Measurements from ENCODE around the gene NR2E1.
A peak's percentile ranks its signal among the peaks of the same experiment; 100 is the strongest.

Gene NR2E1

DNA sequence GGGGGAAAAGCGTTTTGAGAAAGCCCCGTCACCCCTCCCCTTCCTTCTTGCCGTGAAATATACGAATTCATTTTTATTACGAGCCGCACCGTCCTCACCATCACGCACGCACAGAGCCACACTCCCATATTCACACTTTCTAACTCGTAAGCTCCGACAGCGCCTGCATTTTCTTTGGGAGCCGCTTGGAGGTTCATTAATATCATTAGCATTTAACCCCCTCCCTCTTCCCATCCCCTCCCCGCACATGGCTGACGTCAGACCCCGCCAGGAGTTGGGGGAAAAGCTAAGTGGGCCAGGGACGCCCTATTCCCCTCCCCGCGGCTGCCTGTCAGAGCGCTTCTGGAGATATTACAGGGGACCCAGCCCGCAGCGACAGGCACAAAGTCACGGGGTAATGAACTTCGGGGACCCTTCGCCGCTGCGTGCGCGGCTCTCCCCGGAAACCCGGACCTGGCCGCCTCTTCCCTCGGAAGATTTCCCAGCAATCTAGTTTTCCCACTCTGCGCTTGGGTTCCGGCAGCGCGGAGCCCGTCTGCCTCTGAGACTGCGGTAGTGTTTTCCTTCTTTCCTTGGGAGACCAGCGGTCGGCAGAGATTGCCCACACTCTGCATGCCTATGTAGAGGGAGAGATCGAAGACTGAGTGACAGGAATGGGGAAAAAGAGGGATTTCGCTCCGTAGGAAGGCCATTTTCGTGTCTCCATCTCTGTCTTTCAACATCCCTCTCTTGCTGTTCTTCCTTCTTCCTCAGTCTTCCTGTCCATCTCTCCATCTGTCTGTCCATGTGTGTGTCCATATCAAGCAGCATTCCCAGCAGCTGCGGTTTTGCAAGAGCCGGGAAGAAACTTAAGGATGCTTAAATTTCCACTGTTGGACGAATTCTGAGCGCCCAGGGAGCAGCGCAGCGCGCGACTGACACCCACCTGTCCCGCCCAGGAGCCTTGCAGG is at the start of gene NR2E1:
NR2E1 (plus strand) TSS at position 309 of the 950 bp plus-strand sequence. CDS start 744 bp downstream, outside the sequence.
- peak; percentile 12 for DNase-seq

DNA sequence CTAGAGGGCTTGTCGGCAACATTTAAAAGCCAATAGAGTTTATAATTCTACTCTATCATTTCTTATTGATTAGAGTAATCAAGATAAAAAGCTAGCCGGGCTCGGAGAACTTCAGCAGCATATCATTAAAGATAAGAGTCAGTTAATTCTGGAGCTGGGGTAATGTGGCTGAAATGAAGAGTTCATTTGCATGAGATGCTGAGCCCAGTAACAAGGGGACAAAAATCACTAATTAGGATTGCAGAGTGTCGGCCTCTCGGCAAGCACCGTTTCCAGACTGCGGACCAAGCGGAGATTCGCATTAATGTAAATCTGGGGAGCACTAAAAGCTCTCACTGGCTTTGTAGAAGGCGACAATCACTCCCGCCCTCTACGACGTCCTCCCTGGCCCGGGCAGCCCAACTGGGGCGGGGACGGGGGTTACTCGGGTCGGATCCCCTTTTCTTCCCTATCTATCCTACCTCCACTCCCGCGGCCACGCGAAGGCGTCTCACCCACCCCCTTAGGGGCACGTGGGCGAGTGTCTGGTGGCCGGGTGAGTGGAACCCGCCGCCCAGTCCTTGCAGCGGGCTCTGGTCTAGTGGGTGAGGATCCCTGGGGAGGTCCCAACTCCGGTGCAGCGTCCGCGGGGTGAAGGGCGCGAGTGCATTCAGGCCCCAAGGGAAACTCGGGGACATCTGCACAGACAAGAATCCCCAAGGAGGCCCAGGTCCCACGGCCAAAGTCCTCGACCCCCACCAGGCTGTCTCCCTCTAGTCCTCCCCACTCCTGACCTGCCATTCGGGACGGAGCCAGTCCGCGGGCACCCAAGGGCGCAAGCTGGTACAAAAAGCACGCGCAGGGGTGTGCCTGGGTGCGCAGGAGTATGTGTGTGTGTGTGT is 49.0 kb upstream of the NR2E1 start:
- DNase-seq = peak; percentile 44

DNA sequence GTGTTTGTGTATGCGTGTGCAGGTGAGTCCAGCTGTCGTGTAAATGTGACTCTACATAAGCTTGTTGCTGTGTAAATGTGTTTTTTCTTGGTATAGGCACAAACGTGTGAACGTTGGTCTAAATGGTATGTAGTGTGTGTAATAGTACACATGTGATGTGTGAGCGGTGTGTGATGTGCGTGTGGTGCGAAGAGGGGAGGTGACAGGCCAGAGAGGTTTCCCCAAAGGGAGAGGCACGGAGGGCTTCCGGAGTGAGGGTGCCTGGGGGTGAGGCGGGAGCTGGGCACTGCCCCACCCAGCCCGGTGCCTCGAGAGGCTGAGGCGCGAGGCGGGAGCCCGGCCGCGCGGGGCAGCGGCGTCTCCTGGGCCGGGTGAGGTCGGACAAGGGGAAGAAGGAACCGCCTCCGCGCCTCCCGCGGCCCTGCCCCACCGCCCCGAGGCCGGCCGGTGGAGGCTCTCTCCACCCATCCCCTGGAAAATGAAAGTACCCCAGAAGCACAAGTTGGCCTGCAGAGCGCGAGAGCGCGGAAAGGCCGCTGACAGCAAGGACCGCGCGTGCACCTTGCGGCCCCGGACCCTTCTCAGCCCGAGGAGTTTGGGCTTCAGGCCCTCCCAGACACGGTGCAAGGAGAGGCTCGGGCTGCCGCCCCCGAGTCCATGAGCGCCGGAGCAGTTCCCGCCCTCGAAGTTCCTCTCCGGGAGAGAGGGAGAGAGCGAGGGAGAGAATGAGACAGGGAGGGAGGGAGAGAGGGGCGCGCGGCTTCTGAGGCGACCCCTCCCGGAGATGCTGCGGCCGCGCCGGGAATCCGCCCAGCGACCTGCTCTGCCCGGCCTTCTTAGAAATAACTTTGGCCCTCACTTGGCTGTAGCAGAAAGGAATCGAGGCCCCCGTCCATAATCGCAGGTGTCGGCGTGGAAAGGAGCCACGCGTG is 48.1 kb upstream of the NR2E1 start:
- DNase-seq = peak; percentile 5

DNA sequence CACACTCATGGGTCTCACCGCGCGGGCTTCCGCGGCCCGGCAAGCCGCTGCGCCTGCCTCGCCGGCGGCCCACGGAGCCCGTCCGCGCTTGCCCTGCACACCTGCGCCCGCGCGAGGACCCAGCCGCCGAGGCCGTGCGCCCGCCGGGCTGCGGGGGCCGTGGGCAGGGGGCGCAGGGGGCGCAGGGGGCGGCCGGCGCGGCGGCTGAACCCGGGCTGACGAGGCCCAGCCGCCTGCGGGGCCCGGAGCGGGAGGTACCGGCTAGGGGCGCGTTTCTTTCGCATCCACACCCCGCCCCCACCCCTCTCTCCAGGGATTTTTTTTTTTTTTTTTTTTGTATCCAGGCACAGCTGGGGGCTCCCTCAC is 47.5 kb upstream of the NR2E1 start:
- DNase-seq = no peak

DNA sequence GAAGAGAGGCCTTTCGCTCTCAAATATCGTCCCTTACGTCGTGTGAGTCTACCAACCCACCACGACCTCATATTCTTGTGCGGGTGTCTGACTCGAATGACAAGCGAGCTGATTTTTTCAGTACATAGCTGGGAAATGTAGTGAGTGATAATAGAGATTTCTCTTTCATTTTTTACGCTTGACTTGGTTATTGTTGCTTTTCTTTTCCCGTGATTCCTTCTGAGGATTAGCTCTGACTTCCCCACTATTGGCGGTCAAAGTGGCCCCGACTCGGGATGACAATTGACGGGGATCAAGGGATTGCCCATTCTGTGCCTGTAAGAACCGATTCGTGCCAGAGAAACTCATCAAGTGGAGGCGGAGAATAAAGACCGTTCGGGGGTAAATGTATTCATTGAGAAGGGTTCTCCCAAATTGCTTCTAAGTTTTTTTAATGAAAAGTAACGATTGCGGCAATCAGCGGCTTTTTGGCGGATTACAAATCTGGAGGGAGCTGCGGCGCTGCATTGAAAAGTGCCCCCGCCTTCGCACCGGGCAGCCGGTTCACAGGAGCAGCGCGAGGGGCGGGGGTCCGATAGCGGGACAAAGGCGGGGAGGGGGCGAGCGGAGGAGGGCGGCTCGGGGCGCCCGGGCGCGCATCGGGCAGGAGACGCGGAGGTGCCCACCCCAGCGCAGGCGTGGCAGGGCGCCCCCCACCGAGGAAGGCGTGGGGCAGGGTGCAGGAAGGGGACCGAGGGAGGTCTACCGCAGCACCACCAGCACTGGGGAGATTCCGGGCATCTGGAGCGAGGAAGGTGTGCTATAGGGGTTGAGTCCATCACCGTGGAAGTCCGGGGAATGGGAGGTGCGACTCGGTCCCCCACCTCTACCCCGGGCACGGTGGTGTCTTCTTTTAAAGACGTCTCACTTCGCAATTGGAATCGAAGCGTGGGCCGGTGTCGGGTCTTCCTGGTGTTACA is 46.7 kb upstream of the NR2E1 start:
- DNase-seq = no peak

DNA sequence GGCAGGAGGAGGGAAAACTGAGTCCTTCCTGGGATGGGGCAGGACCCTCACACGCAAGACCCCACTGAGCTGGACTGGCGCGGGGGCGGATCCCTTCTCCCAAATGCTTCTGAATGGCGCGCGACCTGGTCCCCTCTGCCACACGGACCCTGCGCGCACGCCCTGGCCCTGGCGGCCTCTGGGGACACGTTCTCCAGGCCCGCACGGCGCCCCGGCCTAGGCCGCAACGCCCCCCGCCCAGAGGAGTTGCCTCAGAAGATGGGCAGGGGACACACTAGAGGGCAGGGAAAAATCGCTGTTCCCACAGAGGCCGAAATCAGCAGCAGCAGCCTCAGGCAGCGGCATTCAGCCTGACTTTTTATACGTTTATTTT is 46.1 kb upstream of the NR2E1 start:
- DNase-seq = no peak

DNA sequence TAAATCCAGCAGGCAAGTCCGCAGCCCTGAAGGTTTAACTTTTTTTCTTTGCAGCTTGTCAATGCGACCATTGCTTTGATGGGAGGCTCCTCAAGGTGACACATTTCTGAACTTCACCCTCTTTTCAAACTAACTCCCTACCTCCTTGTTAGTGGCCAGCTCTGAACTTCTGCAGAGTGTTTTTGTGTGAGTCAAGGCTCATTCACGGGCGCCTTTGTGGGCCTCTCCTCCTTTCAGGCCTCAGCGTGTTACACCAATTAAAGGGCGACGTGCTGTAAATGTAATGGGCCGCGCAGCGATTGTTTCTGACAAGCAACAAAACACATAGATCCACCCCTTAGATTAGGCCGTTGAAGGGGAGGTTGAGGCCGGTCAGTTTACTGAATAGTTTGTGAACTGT is 45.5 kb upstream of the NR2E1 start:
- DNase-seq = no peak

DNA sequence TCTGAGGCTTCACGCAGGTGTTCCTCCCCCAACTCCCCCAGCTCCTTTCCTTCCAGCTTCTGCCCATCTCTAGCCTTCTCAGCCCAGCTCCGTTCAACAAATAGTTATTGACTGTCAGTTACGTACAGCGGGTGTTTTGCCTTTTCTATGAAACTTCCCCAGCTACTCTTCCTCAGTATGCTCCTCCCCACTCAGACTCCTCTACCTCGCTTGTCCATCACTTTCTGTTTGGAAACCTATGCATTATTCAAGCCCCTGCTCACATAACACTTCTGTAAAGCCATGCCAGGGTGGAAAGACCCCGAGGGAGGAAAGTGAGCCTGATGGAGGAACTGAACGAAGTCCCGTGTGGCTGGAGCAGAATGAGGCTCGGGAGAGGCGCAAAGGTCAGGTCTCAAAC is 44.2 kb upstream of the NR2E1 start:
- DNase-seq = no peak

DNA sequence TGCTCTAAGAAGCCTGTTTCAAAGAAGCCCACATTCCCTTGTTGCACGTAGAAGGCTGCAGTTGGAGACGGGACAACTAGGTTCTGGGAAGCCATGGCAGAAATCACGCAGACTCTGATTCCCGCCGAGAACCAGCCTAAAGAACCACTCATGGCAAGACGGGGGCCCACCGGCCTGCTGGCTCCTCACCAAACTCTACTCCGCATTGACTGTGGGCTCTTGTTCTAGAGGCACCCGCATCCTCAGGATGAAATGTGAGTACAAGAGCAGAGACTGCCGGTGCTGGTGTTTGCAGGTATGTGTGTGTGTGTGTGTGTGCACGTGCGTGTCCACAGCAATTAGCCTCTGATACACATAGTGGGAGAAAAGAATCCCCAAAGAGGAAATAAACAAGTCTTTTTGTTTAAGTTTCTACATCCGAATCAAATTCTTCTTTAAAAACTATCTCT is 42.3 kb upstream of the NR2E1 start:
- no peak for DNase-seq

DNA sequence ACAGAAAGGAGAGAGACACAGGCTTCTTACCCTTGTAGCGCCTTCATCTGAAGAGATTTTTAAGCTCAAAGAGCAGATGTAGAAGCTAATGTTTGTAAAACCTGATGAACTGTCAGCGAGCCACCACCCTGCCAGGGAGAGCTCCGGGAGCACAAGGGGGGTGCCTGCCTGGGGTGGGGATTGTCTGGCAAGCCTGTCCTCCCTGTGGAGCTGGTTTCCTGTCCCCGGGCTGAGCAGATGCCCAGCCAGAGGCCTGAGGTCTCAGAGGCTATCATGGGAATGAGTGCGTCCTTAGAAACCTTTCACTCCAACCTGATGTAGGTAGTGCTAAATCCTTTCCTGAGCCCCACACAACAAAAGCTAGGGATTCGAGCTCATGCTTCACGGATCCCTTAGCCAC is 41.9 kb upstream of the NR2E1 start:
- DNase-seq = no peak

DNA sequence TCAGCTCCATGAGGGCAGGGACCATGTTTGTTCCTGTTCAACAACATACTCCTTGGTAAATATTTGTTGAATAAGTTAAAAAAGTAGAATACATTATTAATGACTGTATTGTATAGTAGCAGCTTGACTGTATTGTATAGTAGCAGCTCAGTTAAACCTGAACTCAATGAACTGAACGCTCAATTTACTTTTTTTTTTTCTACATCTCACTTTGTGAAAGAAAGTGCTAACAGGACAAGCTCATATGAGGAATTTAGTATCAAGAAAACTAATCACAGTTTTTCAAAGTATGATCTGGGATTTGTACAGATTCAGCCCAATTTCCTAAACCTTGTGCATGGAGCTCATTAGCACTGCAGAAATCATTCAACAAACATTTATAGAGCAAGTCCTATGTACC is 38.8 kb upstream of the NR2E1 start:
- no peak for DNase-seq

DNA sequence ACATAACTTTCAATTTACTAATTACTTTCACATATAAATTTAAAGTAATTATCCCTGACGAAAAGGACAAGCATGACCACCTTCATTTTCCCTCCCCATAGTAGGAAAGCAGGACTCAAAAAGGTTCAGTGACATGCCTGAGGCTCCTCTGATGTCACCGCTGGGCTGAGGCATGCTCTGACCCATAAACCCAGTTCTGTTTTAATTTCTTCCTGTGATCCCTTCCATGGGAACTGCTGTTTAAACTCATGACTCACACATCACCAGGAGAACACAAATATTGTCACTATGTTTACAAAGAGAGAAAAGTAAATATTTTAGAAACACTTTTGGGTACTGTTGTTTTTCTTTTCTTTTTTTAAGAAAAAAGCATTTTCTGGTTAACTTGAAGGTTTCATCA is 38.0 kb upstream of the NR2E1 start:
- DNase-seq = no peak

DNA sequence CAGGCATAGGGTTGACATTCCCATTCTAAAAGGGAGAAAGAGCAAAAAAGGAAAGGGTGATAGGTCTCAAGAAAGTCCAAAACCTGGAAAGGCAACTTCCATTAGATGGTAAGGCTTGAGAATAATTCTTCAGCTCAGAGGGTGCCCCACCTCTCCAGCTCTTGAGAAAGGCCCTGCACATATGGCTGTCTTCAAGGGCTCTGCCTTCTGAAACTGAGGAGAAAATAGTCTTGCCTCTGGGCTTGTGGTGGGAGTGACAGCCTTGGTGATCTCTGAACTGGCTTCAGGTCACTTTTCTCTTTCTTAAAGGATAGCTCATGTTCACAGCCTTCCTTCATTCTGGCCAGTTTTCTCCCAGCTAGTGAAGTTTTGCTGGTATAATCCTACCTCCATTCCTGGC is 35.6 kb upstream of the NR2E1 start:
- DNase-seq = no peak

DNA sequence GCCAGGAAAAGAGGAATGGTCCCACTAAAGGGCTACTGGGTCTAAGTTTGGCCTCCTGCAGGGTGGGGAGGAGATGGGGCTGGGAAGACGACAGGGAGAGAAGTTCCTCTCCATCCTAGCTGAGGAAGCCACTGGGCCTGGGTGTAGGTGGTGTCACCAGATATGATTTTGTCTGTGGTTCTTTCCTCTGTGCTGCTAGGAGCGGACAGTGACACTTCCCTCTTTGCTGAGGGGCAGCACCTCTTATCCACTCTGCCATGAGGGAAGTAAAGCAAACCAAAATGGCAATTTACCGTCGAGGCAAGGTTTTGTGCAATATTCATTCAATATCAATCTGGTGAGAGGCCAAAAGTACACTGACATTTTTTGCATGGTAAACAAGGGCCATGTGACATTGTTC is 33.0 kb upstream of the NR2E1 start:
- no peak for DNase-seq

DNA sequence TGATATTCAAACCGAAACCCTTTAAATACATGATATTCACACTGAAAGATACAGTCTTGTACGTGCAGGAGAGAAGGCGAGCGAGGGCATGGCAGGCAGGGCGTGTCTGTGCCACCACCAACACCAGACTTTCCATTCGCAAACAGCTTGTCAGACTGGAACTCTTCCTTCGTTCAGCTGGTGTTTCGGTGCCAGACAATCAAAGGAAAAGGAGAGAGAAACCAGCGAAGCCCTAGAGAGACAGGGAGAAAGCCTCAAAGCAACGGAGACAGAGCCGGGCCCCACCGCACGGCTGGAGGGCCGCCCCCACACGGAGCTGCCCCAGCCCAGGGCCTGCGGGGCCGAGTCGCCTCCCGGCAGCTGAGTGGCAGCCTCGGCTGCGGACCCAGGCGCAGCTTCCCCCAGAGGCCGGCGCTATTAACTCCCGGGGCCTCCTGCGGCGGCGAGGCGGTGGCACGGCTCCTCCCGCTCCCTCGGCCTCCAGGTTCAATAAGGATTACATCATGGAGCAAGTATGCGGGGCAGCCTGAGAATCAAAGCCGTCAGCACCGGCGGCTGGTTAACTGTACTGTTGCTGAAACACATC is 32.1 kb upstream of the NR2E1 start:
- DNase-seq = peak; percentile 49

DNA sequence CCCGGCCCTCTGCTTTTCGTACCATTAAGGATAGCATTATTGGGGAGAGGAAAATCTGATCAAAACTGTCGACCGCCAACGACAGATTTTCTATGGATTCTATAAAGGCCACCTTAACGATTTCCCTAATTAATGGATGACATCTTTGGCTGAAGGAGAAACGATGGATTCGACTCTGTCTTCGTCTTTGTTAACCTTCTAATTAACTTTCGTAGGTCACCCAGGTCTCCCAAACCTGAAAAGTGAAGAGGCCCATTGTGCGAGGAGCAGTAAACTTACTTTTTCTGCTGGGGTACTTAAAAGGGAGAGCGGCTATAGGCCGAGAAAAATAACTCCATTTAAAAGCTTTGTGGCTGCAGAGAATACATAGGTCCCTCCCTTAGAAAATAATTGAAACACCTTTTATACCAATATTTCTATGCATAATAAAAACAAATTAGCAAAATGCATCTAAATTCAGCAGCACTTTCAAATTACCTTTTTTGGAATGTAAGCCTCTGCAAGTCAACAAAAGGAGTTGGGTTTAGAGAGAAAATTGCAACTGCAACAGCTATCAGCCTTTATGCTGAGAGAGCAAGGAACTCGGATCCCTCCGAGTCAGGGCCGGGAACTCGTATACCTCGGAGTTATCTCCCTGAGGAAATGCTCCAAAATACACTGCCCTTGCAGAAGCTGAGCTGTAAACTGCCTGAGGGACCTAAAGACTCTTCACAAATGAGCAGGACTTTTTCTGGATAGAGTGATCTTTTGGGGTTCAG is 31.4 kb upstream of the NR2E1 start:
- DNase-seq = no peak

DNA sequence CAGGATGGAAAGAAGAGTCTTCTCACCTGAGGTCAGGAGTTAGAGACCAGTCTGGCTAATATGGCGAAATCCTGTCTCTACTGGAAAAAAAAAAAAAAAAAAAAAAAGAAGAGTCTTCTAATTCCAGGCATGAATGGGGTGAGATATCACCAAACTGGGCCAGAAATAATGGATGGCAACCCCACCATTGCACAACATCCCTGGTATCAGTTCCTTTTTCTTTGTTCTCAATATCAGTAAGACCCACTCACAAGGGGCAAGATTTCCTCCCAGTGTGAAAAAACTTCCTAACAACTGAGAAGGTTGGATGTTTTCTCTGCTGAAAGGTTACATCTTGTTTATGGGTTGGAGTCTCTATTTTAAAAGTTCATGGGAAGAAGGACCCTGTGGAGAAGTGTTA is 23.6 kb upstream of the NR2E1 start:
- no peak for DNase-seq

DNA sequence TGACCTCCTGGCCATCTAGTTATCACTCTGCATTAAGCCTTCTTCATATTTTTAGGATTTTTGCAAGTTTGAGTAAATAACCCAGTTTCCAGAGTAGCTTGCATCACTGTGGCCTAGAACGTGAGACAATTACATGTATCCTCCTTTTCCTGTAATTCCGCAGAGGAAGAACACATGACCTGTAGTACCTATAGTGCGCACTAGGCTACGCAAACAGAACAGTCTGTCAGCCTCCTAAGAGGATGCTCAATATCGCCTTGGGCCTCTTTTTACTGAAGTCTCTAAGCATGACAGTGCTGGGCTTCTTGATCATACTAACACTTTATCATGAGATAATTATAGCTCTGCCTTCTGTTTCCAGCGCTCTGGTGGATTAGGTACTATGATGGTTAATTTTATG is 20.2 kb upstream of the NR2E1 start:
- DNase-seq = no peak

DNA sequence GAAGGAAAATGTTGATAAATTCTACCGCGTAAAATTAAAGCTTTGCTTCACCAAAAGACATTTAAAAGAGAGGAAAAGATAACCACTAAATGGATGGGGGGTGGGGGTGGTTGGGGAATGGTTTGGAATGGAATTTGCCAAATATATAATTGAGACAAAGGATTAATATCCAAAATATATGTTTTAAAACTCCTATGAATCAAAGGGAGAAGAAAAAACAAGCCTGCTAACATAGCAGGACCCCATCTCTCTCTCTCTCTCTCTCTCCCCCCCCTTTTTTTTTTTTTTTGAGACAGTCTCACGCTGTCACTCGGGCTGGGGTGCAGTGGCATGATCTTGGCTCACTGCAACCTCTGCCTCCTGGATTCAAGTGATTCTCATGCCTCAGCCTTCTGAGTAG is 13.4 kb upstream of the NR2E1 start:
- DNase-seq = no peak

DNA sequence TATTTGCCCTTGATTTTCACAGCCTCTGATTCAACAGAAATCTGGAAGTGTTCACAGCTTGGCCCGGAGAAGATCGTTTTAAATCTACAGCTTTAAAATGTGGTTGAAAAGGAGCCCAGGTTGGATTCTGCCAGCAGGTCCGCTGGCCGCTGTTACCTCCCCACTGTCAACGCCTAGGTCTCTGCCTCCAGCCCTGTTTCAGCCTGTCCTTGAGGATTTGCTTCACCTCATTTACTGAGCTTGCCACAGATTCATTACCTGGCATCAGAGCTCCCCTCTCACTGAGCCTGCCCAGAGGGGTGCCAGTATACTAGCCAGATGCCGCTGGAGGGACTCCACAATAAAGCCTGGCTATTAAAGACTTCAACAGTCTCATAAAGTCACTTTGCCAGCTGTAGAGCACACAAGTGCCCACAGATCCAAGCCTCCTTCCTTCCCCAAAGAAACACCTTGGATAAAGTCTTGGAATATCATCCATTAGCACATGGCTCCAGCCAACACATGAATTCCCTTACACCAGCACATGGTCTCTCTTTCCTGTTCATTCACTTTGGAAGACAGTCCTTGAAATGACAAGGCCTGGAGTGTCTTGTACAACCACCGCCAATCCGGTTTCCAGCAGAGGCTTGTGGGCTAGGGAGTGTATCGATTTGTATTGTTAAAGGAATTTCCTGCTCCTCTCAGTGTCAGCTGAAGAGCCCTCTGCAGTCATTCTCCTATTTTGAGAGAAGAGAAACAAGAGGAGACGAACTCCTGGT is 9.5 kb upstream of the NR2E1 start:
- DNase-seq = no peak

Measured in NCI-H526 treated with DMSO at 0.1 percent for 48 hours (cell line).